ENCODE data around the gene IL12RB2. TPM values are rescaled to one million over a fixed set of nuclear protein-coding genes. Genes with fewer than 3 reads are reported as not detected.

IL12RB2 gene
- total and polyA plus RNA-seq, 4 donors = 0.02 to 2.1 (median 0.44) TPM

DNA sequence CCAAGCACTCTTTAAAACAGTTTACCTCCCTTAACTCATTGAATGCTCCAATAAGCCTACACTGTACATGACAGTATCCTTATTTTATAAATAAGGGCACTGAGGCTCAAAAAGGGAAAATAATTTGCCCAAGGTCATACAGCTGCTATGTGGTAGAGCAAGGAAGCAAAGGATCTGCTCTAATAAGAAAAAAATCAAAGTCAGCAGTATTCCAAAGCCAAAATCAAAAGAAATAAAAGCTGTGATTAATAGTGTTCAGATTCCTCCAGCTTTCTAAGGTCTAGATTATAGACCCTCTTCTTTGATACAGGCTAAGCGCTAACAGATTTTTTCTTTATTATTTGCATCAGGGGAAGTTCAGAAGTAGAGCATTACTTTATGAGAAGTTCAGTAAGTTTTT is 39.3 kb downstream of the IL12RB2 start:
- TF ChIP-seq, protein P1, sequence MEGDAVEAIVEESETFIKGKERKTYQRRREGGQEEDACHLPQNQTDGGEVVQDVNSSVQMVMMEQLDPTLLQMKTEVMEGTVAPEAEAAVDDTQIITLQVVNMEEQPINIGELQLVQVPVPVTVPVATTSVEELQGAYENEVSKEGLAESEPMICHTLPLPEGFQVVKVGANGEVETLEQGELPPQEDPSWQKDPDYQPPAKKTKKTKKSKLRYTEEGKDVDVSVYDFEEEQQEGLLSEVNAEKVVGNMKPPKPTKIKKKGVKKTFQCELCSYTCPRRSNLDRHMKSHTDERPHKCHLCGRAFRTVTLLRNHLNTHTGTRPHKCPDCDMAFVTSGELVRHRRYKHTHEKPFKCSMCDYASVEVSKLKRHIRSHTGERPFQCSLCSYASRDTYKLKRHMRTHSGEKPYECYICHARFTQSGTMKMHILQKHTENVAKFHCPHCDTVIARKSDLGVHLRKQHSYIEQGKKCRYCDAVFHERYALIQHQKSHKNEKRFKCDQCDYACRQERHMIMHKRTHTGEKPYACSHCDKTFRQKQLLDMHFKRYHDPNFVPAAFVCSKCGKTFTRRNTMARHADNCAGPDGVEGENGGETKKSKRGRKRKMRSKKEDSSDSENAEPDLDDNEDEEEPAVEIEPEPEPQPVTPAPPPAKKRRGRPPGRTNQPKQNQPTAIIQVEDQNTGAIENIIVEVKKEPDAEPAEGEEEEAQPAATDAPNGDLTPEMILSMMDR (IDR thresholded peaks at IDR 0.05; ENCODE audit: control extremely low read depth, extremely low read depth) = no peak
- Histone ChIP-seq H3K4me1 (ENCODE audit: control insufficient read depth in 5 of 5, insufficient read depth in 5 of 5, low read length in 5 of 5) (no peaks in the 10 kb centered on the region), H3K9me3 (ENCODE audit: control insufficient read depth in 4 of 4, insufficient read depth in 3 of 4, low read length in 3 of 4) (no peaks in the 10 kb centered on the region), H3K4me3 (no peak overlapping the region), H3K36me3 (ENCODE audit: control insufficient read depth in 4 of 4, insufficient read depth in 4 of 4, low read length in 4 of 4) (no peaks in the 10 kb centered on the region), H3K27ac (ENCODE audit: low read depth in 1 of 2, low read length in 1 of 2) (no peak overlapping the region), H3K9ac (ENCODE audit: insufficient read depth in 1 of 2, low read length in 2 of 2) (no peak overlapping the region), H3K27me3 (ENCODE audit: control insufficient read depth in 3 of 3, insufficient read depth in 3 of 3, low read length in 2 of 3) (peaks cover 0 to 18% (median 0%) of the 10 kb centered on the region in 3 donors)
- ATAC-seq (ENCODE audit: insufficient read depth, low FRiP score) = no peak
- WGBS, 2 donors = 94 to 98% methylated on average over 1 of the region's 1 CpG
- DNase-seq = no peak

DNA sequence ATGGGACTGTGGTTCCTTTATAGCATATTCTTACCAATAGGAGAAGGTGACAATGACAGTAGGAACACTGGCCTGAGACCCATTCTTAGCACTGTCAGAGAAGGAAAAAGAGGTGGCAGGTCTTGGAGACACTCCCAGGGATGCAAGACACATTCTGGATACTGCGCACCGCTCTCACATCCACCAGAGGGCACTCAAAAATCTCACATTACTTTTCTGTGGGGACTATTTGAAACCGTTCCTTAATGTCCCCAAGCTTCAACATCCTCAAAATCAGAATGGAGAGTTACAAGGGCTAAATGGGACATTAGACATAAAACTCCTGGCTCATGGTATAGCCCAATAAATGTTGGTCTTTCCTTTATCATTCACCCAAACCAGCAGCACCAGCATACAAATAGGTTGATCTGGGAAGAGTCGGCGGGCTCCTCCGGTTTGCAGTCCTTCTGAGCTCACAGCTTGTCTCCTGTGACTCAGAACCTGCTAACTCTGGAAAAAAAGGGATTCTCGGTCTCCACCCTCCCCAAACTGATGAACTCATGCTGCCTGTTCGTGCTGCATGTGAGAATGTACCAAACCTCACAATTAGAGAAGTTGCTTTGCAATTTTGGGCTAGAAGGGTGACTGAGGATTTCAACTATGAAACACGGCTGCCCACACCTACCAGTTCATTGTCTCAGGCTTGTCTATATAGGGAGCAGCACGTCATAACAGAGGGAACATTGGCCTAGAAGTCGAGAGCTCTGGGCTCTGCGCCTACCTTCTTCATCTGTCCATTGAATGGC is 40.2 kb downstream of the IL12RB2 start:
- Histone ChIP-seq H3K9ac (ENCODE audit: insufficient read depth in 1 of 2, low read length in 2 of 2) (no peak overlapping the region), H3K27ac (ENCODE audit: low read depth in 1 of 2, low read length in 1 of 2) (no peak overlapping the region), H3K4me1 (ENCODE audit: control insufficient read depth in 5 of 5, insufficient read depth in 5 of 5, low read length in 5 of 5) (no peaks in the 10 kb centered on the region), H3K4me3 (no peak overlapping the region), H3K9me3 (ENCODE audit: control insufficient read depth in 4 of 4, insufficient read depth in 3 of 4, low read length in 3 of 4) (no peaks in the 10 kb centered on the region), H3K27me3 (ENCODE audit: control insufficient read depth in 3 of 3, insufficient read depth in 3 of 3, low read length in 2 of 3) (peaks cover 0 to 14% (median 0%) of the 10 kb centered on the region in 3 donors), H3K36me3 (ENCODE audit: control insufficient read depth in 4 of 4, insufficient read depth in 4 of 4, low read length in 4 of 4) (no peaks in the 10 kb centered on the region)
- DNase-seq = peak; percentile 54 to 72 (median 65)
- 62 to 78% methylated on average over 12 of the region's 12 CpGs for WGBS, 2 donors
- no peak for ATAC-seq (ENCODE audit: insufficient read depth, low FRiP score)
- TF ChIP-seq, protein P1 (IDR thresholded peaks at IDR 0.05; ENCODE audit: control extremely low read depth, extremely low read depth) = peak; percentile 61

DNA sequence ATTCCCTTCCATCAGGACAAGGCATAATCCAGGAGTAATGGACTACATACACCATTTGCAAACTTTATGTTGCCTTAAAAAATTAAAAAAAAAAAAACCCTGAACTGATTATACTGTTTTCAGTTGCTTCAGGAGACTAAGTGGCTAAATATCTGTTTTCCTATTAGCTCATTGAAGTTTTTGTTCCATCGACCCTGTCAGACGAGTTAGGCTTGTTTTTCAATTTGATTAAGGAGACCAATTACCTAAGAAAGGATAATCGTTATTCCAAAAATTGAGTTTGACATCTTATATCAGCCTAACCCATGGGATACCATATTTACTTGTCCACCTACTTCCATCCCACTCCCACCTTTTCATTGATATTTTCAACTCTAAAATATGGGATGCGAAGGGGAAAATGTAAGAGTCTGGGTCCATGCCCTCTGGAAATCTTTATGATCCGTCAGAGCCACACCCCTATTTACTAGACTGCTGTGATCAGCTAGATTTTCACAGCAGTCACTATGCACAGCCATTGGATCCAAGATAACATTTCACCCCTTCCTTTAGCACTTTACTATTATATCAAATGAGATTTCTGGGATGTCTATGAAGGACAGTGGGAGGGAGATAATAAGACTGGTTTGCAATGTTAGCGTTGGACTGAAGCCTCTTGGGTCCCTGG is 41.0 kb downstream of the IL12RB2 start:
- no peaks in the 10 kb centered on the region for H3K36me3 ChIP-seq (ENCODE audit: control insufficient read depth in 4 of 4, insufficient read depth in 4 of 4, low read length in 4 of 4)
- no peak overlapping the region for H3K9ac ChIP-seq (ENCODE audit: insufficient read depth in 1 of 2, low read length in 2 of 2)
- TF ChIP-seq, protein P1 (IDR thresholded peaks at IDR 0.05; ENCODE audit: control extremely low read depth, extremely low read depth) = no peak
- WGBS, 2 donors = 83 to 92% methylated on average over 6 of the region's 6 CpGs
- no peaks in the 10 kb centered on the region for H3K4me1 ChIP-seq (ENCODE audit: control insufficient read depth in 5 of 5, insufficient read depth in 5 of 5, low read length in 5 of 5)
- H3K27me3 ChIP-seq (ENCODE audit: control insufficient read depth in 3 of 3, insufficient read depth in 3 of 3, low read length in 2 of 3) = peaks cover 0 to 14% (median 0%) of the 10 kb centered on the region in 3 donors
- no peak overlapping the region for H3K27ac ChIP-seq (ENCODE audit: low read depth in 1 of 2, low read length in 1 of 2)
- no peaks in the 10 kb centered on the region for H3K9me3 ChIP-seq (ENCODE audit: control insufficient read depth in 4 of 4, insufficient read depth in 3 of 4, low read length in 3 of 4)
- DNase-seq = no peak
- no peak for ATAC-seq (ENCODE audit: insufficient read depth, low FRiP score)
- no peak overlapping the region for H3K4me3 ChIP-seq
